Measurements from ENCODE around the gene KRTAP2-4.
"Not testable (repeated sequence)": the region's sequence is repeated elsewhere in the genome, so short reads cannot be mapped to it uniquely, and the experiment has no call there.

The KRTAP2-4 gene

GRCh38 chr17:41069031-41069430 is 3.4 kb upstream of the KRTAP2-4 start:
- no peaks in the 10 kb centered on the region for H4K20me1 ChIP-seq (ENCODE audit: insufficient read depth, low read length)
- H3K27me3 ChIP-seq (ENCODE audit: low read depth, low read length): no peaks in the 10 kb centered on the region; the same call in 1 of the 2 replicates
- TF ChIP-seq EZH2phosphoT487 (IDR thresholded peaks at IDR 0.05; ENCODE audit: low read depth) (no peak), CTCF (IDR thresholded peaks at IDR 0.05; ENCODE audit: low read depth, low read length) (no peak)
- no peaks in the 10 kb centered on the region for H3K9me3 ChIP-seq (ENCODE audit: insufficient read depth, low read length)
- no peaks in the 10 kb centered on the region for H3K79me2 ChIP-seq (ENCODE audit: low read length)
- no peak overlapping the region for H3K4me2 ChIP-seq (ENCODE audit: low read length)
- no peak overlapping the region for H3K4me3 ChIP-seq (ENCODE audit: low read length)
- no peak overlapping the region for H3K27ac ChIP-seq (ENCODE audit: low read length)
- no peaks in the 10 kb centered on the region for H3K4me1 ChIP-seq (ENCODE audit: low read length)
- no peaks in the 10 kb centered on the region for H3K36me3 ChIP-seq (replicated peaks; ENCODE audit: low read depth, low read length)
- H3K9ac ChIP-seq (ENCODE audit: low read length): no peak overlapping the region
- H2AFZ ChIP-seq (ENCODE audit: low read depth, low read length): no peak overlapping the region

GRCh38 chr17:41067281-41067680 is 1.6 kb upstream of the KRTAP2-4 start:
- Histone ChIP-seq H3K4me1 (ENCODE audit: low read length) (no peaks in the 10 kb centered on the region), H3K79me2 (ENCODE audit: low read length) (no peaks in the 10 kb centered on the region), H3K4me2 (ENCODE audit: low read length) (no peak overlapping the region), H3K4me3 (ENCODE audit: low read length) (no peak overlapping the region), H3K9me3 (ENCODE audit: insufficient read depth, low read length) (no peaks in the 10 kb centered on the region), H3K27ac (ENCODE audit: low read length) (no peak overlapping the region), H2AFZ (ENCODE audit: low read depth, low read length) (no peak overlapping the region), H3K36me3 (replicated peaks; ENCODE audit: low read depth, low read length) (no peaks in the 10 kb centered on the region), H4K20me1 (ENCODE audit: insufficient read depth, low read length) (no peaks in the 10 kb centered on the region), H3K27me3 (ENCODE audit: low read depth, low read length) (peaks cover 3% of the 10 kb centered on the region), H3K9ac (ENCODE audit: low read length) (no peak overlapping the region)
- TF ChIP-seq CTCF (IDR thresholded peaks at IDR 0.05; ENCODE audit: low read depth, low read length) (no peak), EZH2phosphoT487 (IDR thresholded peaks at IDR 0.05; ENCODE audit: low read depth) (no peak)

- peaks cover 23% of the 10 kb centered on the region for H3K27me3 ChIP-seq (ENCODE audit: low read depth, low read length)
- not testable (repeated sequence) for H3K27ac ChIP-seq (ENCODE audit: low read length); H3K79me2 ChIP-seq (ENCODE audit: low read length); H3K4me2 ChIP-seq (ENCODE audit: low read length); H4K20me1 ChIP-seq (ENCODE audit: insufficient read depth, low read length); H3K9me3 ChIP-seq (ENCODE audit: insufficient read depth, low read length); H3K36me3 ChIP-seq (replicated peaks; ENCODE audit: low read depth, low read length); H2AFZ ChIP-seq (ENCODE audit: low read depth, low read length); H3K9ac ChIP-seq (ENCODE audit: low read length); H3K4me1 ChIP-seq (ENCODE audit: low read length); H3K4me3 ChIP-seq (ENCODE audit: low read length)
These were observed 526 bp downstream of the KRTAP2-4 start for GRCh38 chr17:41065016-41065689.

GRCh38 chr17:41064301-41064700 is 1.4 kb downstream of the KRTAP2-4 start:
- H3K36me3 ChIP-seq (replicated peaks; ENCODE audit: low read depth, low read length): no peaks in the 10 kb centered on the region
- no peak overlapping the region for H3K4me2 ChIP-seq (ENCODE audit: low read length)
- TF ChIP-seq CTCF (IDR thresholded peaks at IDR 0.05; ENCODE audit: low read depth, low read length) (no peak), EZH2phosphoT487 (IDR thresholded peaks at IDR 0.05; ENCODE audit: low read depth) (no peak)
- no peak overlapping the region for H3K27ac ChIP-seq (ENCODE audit: low read length)
- no peak overlapping the region for H3K4me3 ChIP-seq (ENCODE audit: low read length)
- no peaks in the 10 kb centered on the region for H3K4me1 ChIP-seq (ENCODE audit: low read length)
- H3K79me2 ChIP-seq (ENCODE audit: low read length): no peaks in the 10 kb centered on the region
- H3K27me3 ChIP-seq (ENCODE audit: low read depth, low read length): peaks cover 23% of the 10 kb centered on the region
- H3K9ac ChIP-seq (ENCODE audit: low read length): no peak overlapping the region
- no peaks in the 10 kb centered on the region for H3K9me3 ChIP-seq (ENCODE audit: insufficient read depth, low read length)
- no peaks in the 10 kb centered on the region for H4K20me1 ChIP-seq (ENCODE audit: insufficient read depth, low read length)
- H2AFZ ChIP-seq (ENCODE audit: low read depth, low read length): no peak overlapping the region

Data from OCI-LY3 (cell line).